Uterus (tissue), 2 donors: ENCODE data around the gene PIP5KL1.

Experiments used
- POLR2A ChIP-seq, 2 donors: fragments of 450-650 bp; IDR thresholded peaks; one replicate each; pipeline ENCODE4 v1.6.1; 2016; ENCODE audit warnings: antibody characterized with exemption in 2 of 2, mild to moderate bottlenecking in 1 of 2, moderate library complexity in 1 of 2
- TF ChIP-seq, protein P1 (sequence below), 4 experiments: fragments of 200-600 bp in 2 of 4; fragments of 450-650 bp in 2 of 4; sonication (generic) in 2 of 4; IDR thresholded peaks; one replicate each; pipeline ENCODE4 v1.5.1; 2016 to 2019; ENCODE audit warnings: antibody characterized with exemption in 4 of 4, mild to moderate bottlenecking in 2 of 4, moderate library complexity in 1 of 4

DNA sequence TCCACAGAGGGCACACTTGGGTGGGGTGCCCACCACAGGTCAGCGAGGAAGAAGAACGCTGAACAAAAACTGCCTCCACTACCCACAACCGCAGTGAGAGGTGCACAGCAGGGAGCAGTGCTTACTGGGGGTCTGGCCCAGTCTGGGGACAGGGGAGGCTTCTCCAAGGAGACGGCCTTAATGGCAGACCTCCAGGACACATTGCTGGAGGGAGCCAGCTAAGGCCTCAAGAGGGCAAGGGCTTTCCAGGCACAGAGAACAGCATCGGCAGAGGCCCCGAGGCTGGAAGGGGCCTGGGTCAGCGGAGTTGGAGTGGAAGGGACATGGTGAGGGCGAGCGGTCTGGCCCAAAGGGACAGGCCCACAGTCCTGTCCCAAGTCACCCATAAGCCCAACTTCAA is 15.4 kb upstream of the PIP5KL1 start:
- TF ChIP-seq POLR2A (IDR thresholded peaks at IDR 0.05), result no peak
- TF ChIP-seq, protein P1, sequence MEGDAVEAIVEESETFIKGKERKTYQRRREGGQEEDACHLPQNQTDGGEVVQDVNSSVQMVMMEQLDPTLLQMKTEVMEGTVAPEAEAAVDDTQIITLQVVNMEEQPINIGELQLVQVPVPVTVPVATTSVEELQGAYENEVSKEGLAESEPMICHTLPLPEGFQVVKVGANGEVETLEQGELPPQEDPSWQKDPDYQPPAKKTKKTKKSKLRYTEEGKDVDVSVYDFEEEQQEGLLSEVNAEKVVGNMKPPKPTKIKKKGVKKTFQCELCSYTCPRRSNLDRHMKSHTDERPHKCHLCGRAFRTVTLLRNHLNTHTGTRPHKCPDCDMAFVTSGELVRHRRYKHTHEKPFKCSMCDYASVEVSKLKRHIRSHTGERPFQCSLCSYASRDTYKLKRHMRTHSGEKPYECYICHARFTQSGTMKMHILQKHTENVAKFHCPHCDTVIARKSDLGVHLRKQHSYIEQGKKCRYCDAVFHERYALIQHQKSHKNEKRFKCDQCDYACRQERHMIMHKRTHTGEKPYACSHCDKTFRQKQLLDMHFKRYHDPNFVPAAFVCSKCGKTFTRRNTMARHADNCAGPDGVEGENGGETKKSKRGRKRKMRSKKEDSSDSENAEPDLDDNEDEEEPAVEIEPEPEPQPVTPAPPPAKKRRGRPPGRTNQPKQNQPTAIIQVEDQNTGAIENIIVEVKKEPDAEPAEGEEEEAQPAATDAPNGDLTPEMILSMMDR (IDR thresholded peaks at IDR 0.05), result no peak
